NB4 (cell line): ENCODE results near the gene FAM110C.

Source experiments
- DNase-seq: peaks from one replicate; pipeline ENCODE4 v3.0.0; 2010; ENCODE audit warnings: low read depth
- H3K4me3 ChIP-seq: one replicate; pipeline ENCODE4 v1.5.1; 2011; ENCODE audit warnings: mild to moderate bottlenecking, low read depth, low read length, moderate library complexity
- CTCF ChIP-seq: IDR thresholded peaks from one replicate; pipeline ENCODE4 v1.5.1; 2012; ENCODE audit warnings: low read depth, low read length
- MAX ChIP-seq: IDR thresholded peaks from 2 replicates; pipeline ENCODE4 v1.6.1; 2011; ENCODE audit warnings: low read depth, low read length
- MYC ChIP-seq: IDR thresholded peaks from 2 replicates; pipeline ENCODE4 v1.6.1; 2011; ENCODE audit warnings: low read depth, low read length
- POLR2A ChIP-seq: IDR thresholded peaks from 2 replicates; pipeline ENCODE4 v1.6.1; 2011; ENCODE audit warnings: mild to moderate bottlenecking; ENCODE audit not compliant: insufficient read length; ENCODE audit errors: extremely low read depth

The FAM110C gene

GRCh38 chr2:65121-65520 is 18.8 kb upstream of the FAM110C start:
- TF ChIP-seq MAX (no peak), POLR2A (no peak), CTCF (no peak), MYC (no peak)
- H3K4me3 ChIP-seq = no peak overlapping the region
- no peak for DNase-seq

- no peak overlapping the region for H3K4me3 ChIP-seq
- TF ChIP-seq MAX (no peak), CTCF (no peak), POLR2A (no peak), MYC (no peak)
- DNase-seq = no peak
These were observed 9.5 kb upstream of the FAM110C start for GRCh38 chr2:55587-56448.

- no peak overlapping the region for H3K4me3 ChIP-seq
- TF ChIP-seq MAX = no peak
- DNase-seq = no peak
These were observed 5.3 kb upstream of the FAM110C start for GRCh38 chr2:51613-52012.

GRCh38 chr2:47737-48136 is 1.4 kb upstream of the FAM110C start:
- DNase-seq = no peak
- TF ChIP-seq MAX (no peak), POLR2A (no peak), MYC (no peak)
- H3K4me3 ChIP-seq = no peak overlapping the region

GRCh38 chr2:47346-47725 is 1.0 kb upstream of the FAM110C start:
- H3K4me3 ChIP-seq = no peak overlapping the region
- TF ChIP-seq CTCF = no peak
- no peak for DNase-seq

GRCh38 chr2:46131-46470 is 204 bp downstream of the FAM110C start:
- no peak for DNase-seq
- no peak for TF ChIP-seq POLR2A
- no peak overlapping the region for H3K4me3 ChIP-seq

- TF ChIP-seq MAX = no peak
- no peak for TF ChIP-seq CTCF
- no peak for TF ChIP-seq MYC
- no peak for TF ChIP-seq POLR2A
These were observed 769 bp downstream of the FAM110C start for GRCh38 chr2:45342-46130.

More at GRCh38 chr2:45342-46130, 769 bp downstream of the FAM110C start:
- no peak for DNase-seq
- H3K4me3 ChIP-seq = no peak overlapping the region
